NCI-H128 (cell line): ENCODE data around the gene APRT.
"Not testable (repeated sequence)": the region's sequence is repeated elsewhere in the genome, so short reads cannot be mapped to it uniquely, and the experiment has no call there.

Experiments used
- DNase-seq: peaks from one replicate; lab custom pipeline; 2025; ENCODE audit not compliant: unreplicated experiment; lab: John Stamatoyannopoulos, UW

APRT gene

DNA sequence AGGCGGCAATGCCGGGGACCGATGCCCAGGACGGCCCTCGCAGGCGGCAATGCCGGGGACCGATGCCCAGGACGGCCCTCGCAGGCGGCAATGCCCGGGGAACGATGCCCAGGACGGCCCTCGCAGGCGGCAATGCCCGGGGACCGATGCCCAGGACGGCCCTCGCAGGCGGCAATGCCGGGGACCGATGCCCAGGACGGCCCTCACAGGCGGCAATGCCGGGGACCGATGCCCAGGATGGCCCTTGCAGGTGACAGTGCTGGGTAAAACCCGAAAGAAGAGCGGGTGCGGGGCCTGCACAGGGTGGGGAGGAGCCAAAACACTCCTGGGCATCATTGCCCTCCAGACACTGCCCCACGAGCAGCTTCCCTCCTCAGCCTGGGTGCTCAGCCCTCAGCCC, 11.9 kb upstream of the APRT start:
- not testable (repeated sequence) for DNase-seq

GRCh38 chr16:88822281-88823040, 10.7 kb upstream of the APRT start:
- DNase-seq, result no peak

- no peak for DNase-seq
Observed at GRCh38 chr16:88821168-88821850, 9.6 kb upstream of the APRT start.

DNA sequence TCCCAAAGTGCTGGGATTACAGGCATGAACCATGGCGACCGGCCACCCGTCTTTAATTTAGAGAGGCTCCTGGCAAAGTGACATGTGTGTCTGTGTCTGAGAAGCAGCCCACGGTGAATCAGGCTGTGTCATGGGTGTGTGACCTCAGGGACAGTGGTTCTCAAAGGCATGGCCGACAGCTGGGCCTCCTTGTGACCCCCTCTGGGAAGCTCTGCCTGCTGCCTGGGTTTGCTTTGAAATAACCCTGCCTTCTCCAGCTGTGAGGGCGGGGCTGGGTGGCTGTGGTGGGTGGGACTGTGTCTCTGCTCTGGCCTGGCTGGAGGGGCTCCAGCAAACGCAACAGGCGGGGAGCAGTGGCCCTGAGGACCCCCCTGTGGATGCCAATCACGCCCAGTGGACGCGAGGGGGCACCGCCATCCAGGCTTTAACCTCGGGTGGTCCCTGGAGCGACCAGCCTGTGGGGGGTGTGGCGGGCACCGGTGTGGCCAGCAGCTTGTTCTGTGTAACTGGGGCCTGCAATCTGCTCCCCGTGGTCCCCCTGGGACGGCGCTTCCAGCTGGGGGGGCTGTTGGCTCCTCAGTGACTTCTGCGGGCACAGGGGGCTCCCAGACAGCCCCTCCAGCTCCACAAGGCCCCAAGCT, 8.8 kb upstream of the APRT start:
- DNase-seq, result no peak

DNA sequence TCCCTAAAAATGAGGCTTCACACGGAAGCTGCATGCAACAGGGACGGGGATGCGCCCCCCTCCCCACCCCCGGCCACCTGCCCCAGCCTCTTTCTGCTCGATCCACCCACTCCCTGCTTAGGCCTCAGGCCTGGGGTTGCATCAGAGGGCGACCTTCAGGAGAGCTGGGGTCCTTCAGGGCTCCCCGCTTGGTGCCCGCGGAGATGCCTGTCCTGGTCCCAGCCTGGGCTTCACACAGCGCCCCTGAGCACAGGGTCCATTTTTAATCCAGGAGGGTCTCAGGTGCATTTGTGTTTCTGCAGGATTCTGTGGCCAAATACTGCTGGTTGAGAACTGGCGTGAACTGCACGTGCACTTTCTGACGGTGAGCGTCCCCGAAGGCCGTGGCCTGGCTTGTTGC, 7.4 kb upstream of the APRT start:
- DNase-seq, result no peak

DNA sequence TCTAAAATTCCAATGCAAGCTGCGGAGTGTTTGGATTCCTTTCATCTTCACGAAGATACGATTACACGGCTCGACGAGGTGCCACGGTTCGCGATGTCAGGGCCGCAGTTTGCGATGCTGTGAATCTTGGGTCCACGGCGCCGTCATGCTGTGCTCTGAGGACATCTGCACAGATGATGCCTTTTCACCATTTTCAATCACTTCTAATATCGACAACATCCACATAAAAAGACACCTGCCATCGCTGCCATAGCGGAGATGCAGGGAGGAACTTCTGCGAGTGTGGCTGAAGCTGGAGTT, 6.8 kb upstream of the APRT start:
- no peak for DNase-seq

DNA sequence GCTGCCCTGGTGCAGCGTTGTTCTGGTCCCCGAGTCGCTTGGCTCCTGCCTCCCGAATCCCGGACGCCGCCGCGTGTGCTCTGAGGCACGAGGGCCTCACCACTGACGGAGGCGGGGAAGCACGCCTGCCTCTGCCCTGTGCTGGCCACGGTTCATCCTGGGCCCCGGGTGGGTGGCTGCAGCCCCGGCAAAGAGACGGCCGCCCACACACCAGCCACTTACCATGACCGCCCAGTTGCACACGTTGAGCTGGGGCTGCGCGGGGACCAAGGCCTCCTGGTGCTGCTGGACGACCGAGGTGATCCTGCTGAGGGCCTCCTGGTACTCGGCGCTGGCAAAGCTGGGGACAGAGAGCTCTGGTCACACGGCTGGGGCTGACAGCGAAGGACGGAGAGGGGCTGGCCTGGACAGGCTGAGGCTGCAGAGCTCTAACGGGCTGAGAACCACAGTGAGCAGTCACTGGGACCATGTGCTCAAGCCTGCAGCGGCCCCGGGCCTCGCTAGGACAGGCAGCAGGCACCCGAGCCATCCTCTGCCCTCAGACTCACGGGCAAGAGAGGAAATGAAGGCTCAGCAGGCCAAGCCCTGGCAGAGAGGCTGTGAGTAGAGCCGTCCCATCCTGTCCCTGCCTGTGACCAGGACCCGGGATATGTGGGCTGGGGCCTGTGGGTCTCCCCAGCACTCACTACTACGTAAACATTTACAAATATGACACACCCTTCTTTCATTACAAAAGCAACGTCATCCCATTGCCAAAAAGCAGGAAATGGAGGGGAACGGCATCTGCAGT, 6.3 kb upstream of the APRT start:
- DNase-seq, result no peak

DNA sequence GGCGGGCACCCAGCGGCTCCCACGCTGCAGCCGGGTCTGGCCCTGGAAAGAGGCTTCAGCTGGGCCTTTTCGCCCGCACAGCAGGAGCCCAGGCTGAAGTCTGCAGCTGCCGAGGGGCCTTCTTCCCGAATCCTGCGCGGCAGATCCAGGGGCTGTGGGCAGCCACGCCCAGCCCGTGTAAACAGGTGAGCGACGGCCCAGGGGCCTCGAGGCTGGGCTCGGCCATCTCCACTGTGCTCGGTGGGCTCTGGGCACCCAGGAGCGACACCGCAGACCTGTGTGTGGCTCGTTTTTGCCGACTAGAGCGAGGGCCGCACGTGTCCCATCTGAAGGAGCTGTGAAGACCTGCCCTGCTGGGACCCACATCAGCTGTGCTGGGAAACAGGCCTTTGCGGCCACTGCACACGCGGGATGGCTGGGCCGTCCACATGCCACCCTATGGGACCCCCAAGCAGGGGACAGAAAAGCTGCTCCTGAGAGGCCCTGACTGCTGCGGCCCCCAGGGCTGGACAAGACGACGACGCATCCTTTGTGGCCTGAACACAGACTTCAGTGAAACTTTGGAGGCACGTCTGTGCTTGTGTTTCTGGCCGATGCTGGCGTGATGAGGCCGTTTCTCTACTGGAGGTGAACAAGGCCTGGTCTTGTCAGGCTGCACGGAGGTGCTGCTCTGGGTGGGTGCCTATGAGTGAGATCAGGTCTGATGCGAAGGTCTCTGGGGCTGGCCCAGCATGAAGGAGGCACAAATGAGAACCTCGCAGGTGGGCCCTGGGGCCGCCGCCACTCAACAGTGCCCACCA, 5.2 kb upstream of the APRT start:
- DNase-seq, result no peak

- peak; percentile 20 for DNase-seq
Observed at GRCh38 chr16:88815901-88816589, 4.3 kb upstream of the APRT start.

DNA sequence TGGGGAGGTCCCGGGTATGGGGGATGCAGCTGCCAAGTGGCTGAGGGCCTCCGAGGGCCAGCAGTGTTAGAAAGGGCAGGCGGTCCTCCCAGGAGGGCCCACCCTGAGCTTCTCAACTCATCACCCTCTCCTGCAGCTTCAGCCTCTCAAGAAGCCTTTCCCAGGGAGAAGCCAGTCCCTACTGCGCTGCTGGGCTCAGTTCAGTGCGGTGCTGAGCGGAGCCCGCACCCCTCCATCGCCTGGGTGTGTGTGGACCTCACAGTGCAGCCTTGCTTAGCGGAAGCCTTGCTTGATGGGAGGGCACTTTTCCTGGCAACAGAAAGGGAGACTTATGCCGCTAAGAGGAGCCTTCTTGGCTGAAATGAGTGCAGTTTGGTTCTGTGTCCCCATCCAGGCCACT, 3.5 kb upstream of the APRT start:
- no peak for DNase-seq

DNA sequence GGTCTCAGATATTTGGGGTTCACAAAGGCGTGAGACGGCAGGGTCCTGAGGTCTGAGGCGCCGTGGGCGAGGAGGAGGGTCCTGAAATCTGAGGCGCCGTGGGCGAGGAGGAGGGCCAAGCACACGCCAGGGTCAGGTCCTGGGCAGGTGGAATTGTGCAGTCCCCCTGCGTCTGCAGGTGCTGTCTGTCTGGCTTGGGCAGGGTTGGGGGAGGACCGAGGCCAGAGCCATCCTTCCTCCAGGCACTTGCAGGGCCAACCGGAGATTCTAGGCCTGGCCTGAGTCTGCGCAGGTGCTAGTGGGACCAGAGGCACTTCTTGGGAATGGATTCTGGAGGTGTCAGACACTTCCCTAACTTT, 2.4 kb upstream of the APRT start:
- no peak for DNase-seq

DNA sequence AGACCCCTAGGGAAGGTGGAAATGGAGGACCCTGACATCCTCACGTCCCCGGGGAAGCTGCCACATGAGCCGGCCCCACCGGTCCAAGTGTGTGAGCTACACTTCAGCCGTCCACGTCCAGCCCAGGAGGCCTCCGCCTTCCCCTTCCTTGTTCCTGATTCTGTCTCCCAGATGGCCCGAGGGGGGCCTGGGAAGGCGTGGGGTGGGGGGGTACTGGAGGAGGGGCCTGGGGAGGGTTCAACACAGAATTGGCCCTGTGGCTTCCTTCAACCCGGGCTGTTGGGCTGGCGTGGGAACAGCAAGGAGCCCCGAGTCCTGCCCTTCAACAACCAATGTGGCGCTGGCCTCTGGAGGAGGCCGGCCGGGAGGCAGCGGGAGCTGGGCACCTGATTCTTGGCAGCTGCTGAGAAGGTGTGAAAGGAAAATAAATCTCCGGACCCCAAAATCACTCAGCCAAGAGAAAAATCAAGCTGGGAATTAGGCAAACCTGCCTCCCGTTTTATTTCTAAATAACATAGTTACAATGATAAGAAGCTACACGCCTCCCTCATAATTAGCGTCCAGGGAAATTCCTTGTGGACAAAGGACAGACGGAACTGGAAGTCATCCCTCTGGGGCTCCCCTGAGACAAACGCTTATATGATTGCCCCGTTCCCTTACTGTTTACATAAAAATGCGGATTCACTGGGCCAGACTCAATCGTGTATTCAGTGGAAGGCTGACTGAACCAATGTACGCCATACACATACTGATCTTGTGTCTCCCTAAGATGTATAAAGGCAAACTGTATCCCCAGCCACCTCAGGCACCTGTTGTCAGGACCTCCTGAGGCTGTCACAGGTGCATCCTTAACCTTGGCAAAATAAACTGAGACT, 1.8 kb upstream of the APRT start:
- no peak for DNase-seq

DNA sequence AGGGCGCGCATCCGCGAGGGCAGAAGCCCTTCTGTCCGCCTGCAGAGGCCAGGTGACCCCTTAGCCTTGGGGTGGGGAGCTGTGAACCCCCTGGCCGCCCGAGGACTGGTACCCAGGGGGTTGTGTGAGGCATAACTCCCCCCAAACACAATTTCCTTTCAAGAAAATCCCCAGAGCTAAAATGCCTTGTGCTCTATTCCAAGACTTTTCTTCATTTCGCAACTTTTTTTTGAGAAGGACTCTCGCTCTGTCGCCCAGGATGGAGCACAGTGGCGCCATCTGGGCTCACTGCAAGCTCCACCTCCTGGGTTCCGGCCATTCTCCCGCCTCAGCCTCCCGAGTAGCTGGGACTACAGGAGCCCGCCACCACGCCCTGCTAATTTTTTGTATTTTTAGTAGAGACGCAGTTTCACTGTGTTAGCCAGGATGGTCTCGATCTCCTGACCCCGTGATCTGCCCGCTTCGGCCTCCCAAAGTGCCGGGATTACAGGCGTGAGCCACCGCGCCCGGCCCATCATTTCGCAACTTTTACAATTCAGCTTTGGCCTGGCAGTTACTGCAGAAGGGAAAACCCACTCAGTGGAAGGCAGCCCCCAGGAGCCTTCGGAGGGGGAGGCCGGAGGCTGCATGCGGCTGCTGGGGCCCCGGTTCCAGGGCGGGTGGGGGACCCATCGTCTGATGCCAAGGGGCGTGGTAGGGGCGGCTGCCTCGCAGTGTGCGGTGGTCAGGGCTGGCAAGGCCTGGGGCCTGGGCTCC, 963 bp upstream of the APRT start:
- DNase-seq, result no peak

GRCh38 chr16:88810912-88811768, 588 bp downstream of the APRT start:
- no peak for DNase-seq

DNA sequence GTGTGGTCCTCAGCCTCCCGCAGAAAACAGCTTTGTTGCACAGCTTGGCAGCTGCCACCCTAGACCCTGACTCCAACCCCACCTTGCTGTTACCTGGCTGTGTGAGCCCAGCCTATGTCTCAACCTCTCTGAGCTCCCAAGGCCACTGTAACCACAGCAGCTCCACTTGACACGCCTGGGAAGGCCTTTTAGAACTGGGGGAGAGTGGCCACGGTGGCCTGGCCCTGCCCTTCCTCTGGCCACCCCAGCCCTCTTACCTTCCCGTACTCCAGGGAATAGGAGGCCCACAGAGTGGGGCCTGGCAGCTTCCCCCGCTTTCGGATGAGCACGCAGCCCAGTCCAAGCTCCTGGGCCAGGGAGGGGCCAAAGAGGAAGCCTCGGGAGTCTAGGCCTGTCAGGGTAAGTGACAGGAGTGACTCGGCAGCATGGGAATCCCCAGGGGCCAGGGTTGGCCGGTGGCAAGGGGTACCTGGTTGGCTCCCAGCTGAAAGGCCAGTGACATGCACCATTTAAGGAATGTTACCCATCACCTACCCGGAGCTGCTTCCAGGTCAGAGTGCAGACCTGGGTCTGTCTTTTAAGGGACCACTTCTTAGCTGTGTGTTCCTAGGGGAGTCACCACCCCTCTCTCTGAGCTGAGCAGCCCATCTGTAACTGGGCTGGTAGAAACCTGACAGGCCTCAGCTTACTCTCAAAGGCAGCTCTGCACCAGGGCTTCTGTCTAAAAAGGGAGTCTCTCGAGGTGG, 1.4 kb downstream of the APRT start:
- DNase-seq, result no peak

GRCh38 chr16:88809676-88810165, 2.0 kb downstream of the APRT start:
- no peak for DNase-seq
